ENCODE data around the gene EIF3I.

DNA sequence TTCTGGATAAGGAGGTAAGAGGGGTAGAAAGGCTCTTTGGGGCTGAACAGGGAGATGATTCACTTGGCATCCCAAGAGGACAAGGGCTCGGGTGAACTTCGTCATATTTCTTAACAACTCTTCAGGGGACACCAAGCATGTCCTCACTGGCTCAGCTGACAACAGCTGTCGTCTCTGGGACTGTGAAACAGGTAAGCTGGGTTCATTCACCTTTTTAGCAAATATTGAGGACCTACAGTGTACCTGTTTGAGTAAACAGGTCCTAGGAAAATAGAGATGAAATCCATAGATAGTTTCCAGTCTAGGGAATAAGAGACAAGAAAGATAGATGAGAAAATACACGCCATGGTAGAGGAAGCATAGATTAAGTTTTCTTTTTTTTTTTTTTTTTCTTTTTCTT lies 2.1 kb downstream of the EIF3I start:
- TF ChIP-seq, protein P1, sequence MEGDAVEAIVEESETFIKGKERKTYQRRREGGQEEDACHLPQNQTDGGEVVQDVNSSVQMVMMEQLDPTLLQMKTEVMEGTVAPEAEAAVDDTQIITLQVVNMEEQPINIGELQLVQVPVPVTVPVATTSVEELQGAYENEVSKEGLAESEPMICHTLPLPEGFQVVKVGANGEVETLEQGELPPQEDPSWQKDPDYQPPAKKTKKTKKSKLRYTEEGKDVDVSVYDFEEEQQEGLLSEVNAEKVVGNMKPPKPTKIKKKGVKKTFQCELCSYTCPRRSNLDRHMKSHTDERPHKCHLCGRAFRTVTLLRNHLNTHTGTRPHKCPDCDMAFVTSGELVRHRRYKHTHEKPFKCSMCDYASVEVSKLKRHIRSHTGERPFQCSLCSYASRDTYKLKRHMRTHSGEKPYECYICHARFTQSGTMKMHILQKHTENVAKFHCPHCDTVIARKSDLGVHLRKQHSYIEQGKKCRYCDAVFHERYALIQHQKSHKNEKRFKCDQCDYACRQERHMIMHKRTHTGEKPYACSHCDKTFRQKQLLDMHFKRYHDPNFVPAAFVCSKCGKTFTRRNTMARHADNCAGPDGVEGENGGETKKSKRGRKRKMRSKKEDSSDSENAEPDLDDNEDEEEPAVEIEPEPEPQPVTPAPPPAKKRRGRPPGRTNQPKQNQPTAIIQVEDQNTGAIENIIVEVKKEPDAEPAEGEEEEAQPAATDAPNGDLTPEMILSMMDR (IDR thresholded peaks at IDR 0.05), result no peak
- TF ChIP-seq POLR2A (IDR thresholded peaks at IDR 0.05) (no peak), EP300 (IDR thresholded peaks at IDR 0.05) (no peak)

All from upper lobe of left lung (tissue), 4 donors.